Calu3 (cell line): ENCODE results near the gene UBE2D1. TPM values are rescaled to one million over a fixed set of nuclear protein-coding genes. Genes with fewer than 3 reads are reported as not detected.

Source experiments
- BruUV-seq: library from RNA; stranded (reverse); fragments of 400-500 nt; replicated peaks from 2 replicates; lab custom pipeline; 2021; lab: Mats Ljungman, UMichigan
- CTCF ChIA-PET: fragments of 300-600 bp; sonication (Branson Sonifier 250); formaldehyde crosslinking; loops from one replicate; lab custom pipeline; 2022; ENCODE audit warnings: antibody characterized with exemption; lab: Charles Lee
- DNase-seq: peaks from one replicate; pipeline ENCODE4 v3.0.0; 2022
- H3K27ac Mint-ChIP-seq: one replicate; pipeline ENCODE4 v1.8.0; 2022; ENCODE audit warnings: mixed read lengths; ENCODE audit not compliant: unreplicated experiment
- H3K27me3 Mint-ChIP-seq: one replicate; pipeline ENCODE4 v1.8.0; 2022; ENCODE audit warnings: mixed read lengths; ENCODE audit not compliant: unreplicated experiment
- H3K36me3 Mint-ChIP-seq: one replicate; pipeline ENCODE4 v1.8.0; 2022; ENCODE audit warnings: mild to moderate bottlenecking, moderate library complexity, mixed read lengths; ENCODE audit not compliant: insufficient read depth, unreplicated experiment
- H3K4me1 Mint-ChIP-seq: one replicate; pipeline ENCODE4 v1.8.0; 2022; ENCODE audit warnings: mild to moderate bottlenecking, low read depth, mixed read lengths; ENCODE audit not compliant: unreplicated experiment
- H3K4me3 Mint-ChIP-seq: one replicate; pipeline ENCODE4 v1.8.0; 2022; ENCODE audit warnings: mild to moderate bottlenecking, low read depth, moderate library complexity, mixed read lengths; ENCODE audit not compliant: unreplicated experiment
- H3K9me3 Mint-ChIP-seq: one replicate; pipeline ENCODE4 v1.8.0; 2022; ENCODE audit warnings: low read depth, mixed read lengths; ENCODE audit not compliant: unreplicated experiment
- CTCF ChIP-seq: fragments of 200-600 bp; IDR thresholded peaks from one replicate; pipeline ENCODE4 v1.8.0; 2022; ENCODE audit warnings: antibody characterized with exemption; ENCODE audit not compliant: unreplicated experiment
- intact Hi-C: fragments of 100-400 bp; cut with micrococcal nuclease; formaldehyde crosslinking; loops from one replicate; pipeline ENCODE4 v1.10.0; 2022; ENCODE audit not compliant: unreplicated experiment
- total RNA-seq: library from RNA; stranded (reverse); gene quantifications from 2 replicates; pipeline ENCODE4 v1.2.3, GENCODE V29; 2022

The UBE2D1 gene
- total RNA-seq, 1 experiment from 2014 or later = 25.6 TPM

- no peak for DNase-seq
- no peak overlapping the region for H3K4me3 Mint-ChIP-seq
- BruUV-seq = no TSS peak
- no peaks in the 10 kb centered on the region for H3K4me1 Mint-ChIP-seq
- CTCF ChIA-PET = interaction anchor here (1.0 to 2.3 kb wide), 2 partner anchors 84 kb away, joined by 3 to 15 read pairs; partner anchors contain the start of gene TFAM
- no peak overlapping the region for H3K27ac Mint-ChIP-seq
- TF ChIP-seq CTCF = no peak
- intact Hi-C loops = loop anchor here (10.0 kb wide), 1 partner anchor 214 kb away; the partner anchor contains the start of gene BICC1
- H3K36me3 Mint-ChIP-seq = no peaks in the 10 kb centered on the region
- H3K27me3 Mint-ChIP-seq = no peaks in the 10 kb centered on the region
- H3K9me3 Mint-ChIP-seq = no peaks in the 10 kb centered on the region
Measured at GRCh38 chr10:58300676-58301075, 34.1 kb upstream of the UBE2D1 start.

GRCh38 chr10:58302254-58302653 lies 32.6 kb upstream of the UBE2D1 start:
- H3K27me3 Mint-ChIP-seq = no peaks in the 10 kb centered on the region
- intact Hi-C loops = loop anchor here (10.0 kb wide), 1 partner anchor 213 kb away; the partner anchor contains the start of gene BICC1
- no peak overlapping the region for H3K4me3 Mint-ChIP-seq
- no peaks in the 10 kb centered on the region for H3K36me3 Mint-ChIP-seq
- CTCF ChIA-PET = no interaction called here
- no peak overlapping the region for H3K27ac Mint-ChIP-seq
- no peak for DNase-seq
- no TSS peak for BruUV-seq
- no peaks in the 10 kb centered on the region for H3K4me1 Mint-ChIP-seq
- no peak for TF ChIP-seq CTCF
- H3K9me3 Mint-ChIP-seq = no peaks in the 10 kb centered on the region

- Mint-ChIP-seq H3K27me3 (no peaks in the 10 kb centered on the region), H3K9me3 (no peaks in the 10 kb centered on the region), H3K4me3 (no peak overlapping the region), H3K4me1 (no peaks in the 10 kb centered on the region), H3K36me3 (no peaks in the 10 kb centered on the region), H3K27ac (no peak overlapping the region)
- no peak for DNase-seq
- no TSS peak for BruUV-seq
- TF ChIP-seq CTCF = no peak
- CTCF ChIA-PET = interaction anchor here (0.8 kb wide), 1 partner anchor 127 kb away, joined by 3 read pairs; no protein-coding TSS in a partner anchor
- intact Hi-C loops = loop anchor here (10.0 kb wide), 1 partner anchor 211 kb away; the partner anchor contains the start of gene BICC1
Measured at GRCh38 chr10:58304099-58304633, 30.6 kb upstream of the UBE2D1 start.

GRCh38 chr10:58305821-58306220 lies 29.0 kb upstream of the UBE2D1 start:
- Mint-ChIP-seq H3K4me1 (no peaks in the 10 kb centered on the region), H3K4me3 (no peak overlapping the region), H3K36me3 (no peaks in the 10 kb centered on the region), H3K27ac (no peak overlapping the region), H3K9me3 (no peaks in the 10 kb centered on the region), H3K27me3 (no peaks in the 10 kb centered on the region)
- TF ChIP-seq CTCF = no peak
- intact Hi-C loops = loop anchor here (10.0 kb wide), 1 partner anchor 209 kb away; the partner anchor contains the start of gene BICC1
- BruUV-seq = no TSS peak
- DNase-seq = no peak
- CTCF ChIA-PET = no interaction called here
